A673 (cell line): ENCODE measurements around the gene CDK5RAP2.

Experiments used
- EZH2 ChIP-seq: fragments of 200-600 bp; sonication (generic); IDR thresholded peaks from 2 replicates; pipeline ENCODE4 v1.6.1; 2017; ENCODE audit warnings: borderline replicate concordance, low read depth, mild to moderate bottlenecking, mixed read lengths, antibody characterized with exemption, low read length; ENCODE audit not compliant: poor library complexity, severe bottlenecking
- TF ChIP-seq, protein P1 (sequence below): fragments of 300-800, 200-600 bp; sonication (generic); conservative IDR thresholded peaks from 2 replicates; pipeline ENCODE4 v1.5.1; 2017; ENCODE audit warnings: low read depth, mild to moderate bottlenecking, antibody characterized with exemption, low read length, moderate library complexity, mixed read lengths

DNA sequence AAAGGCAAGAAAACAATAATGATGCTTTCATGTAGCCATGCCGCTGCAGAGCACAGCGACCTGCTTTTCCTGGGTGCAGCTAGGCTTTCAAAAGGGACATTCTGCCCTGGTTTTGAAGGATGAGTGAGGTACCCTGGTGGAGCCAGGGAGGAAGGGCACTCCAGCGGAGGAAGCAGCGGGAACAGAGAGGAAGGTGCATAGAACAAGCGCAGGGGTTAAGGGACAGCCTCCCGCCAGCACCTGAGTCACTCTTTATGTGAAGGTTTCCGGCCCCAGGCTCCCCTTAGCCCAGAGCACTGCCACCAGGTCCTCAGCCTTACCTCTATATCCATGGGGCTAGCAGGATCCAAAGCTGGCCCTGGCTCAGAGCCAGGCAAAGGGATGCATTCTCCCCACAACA lies 221.1 kb downstream of the CDK5RAP2 start:
- TF ChIP-seq, protein P1, sequence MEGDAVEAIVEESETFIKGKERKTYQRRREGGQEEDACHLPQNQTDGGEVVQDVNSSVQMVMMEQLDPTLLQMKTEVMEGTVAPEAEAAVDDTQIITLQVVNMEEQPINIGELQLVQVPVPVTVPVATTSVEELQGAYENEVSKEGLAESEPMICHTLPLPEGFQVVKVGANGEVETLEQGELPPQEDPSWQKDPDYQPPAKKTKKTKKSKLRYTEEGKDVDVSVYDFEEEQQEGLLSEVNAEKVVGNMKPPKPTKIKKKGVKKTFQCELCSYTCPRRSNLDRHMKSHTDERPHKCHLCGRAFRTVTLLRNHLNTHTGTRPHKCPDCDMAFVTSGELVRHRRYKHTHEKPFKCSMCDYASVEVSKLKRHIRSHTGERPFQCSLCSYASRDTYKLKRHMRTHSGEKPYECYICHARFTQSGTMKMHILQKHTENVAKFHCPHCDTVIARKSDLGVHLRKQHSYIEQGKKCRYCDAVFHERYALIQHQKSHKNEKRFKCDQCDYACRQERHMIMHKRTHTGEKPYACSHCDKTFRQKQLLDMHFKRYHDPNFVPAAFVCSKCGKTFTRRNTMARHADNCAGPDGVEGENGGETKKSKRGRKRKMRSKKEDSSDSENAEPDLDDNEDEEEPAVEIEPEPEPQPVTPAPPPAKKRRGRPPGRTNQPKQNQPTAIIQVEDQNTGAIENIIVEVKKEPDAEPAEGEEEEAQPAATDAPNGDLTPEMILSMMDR: no peak
- TF ChIP-seq EZH2: no peak
